Measurements from ENCODE around the gene ALDH3A2. TPM values are rescaled to one million over a fixed set of nuclear protein-coding genes. Genes with fewer than 3 reads are reported as not detected.

The ALDH3A2 gene
- total RNA-seq, 4 donors from 2014 or later = 92.1 to 143 (median 111) TPM

- no peak for TF ChIP-seq CTCF (IDR thresholded peaks at IDR 0.05)
- ATAC-seq (ENCODE audit: low FRiP score) (no peak), DNase-seq (ENCODE audit: low spot score) (no peak)
Measured at GRCh38 chr17:19719355-19720209, 71.0 kb downstream of the ALDH3A2 start.

- DNase-seq (ENCODE audit: low spot score) = no peak
- ATAC-seq (ENCODE audit: low FRiP score) = no peak
- no peak for TF ChIP-seq CTCF (IDR thresholded peaks at IDR 0.05)
Measured at GRCh38 chr17:19720210-19720475, 71.6 kb downstream of the ALDH3A2 start.

GRCh38 chr17:19720631-19721426, 72.3 kb downstream of the ALDH3A2 start:
- no peak for TF ChIP-seq CTCF (IDR thresholded peaks at IDR 0.05)
- DNase-seq (ENCODE audit: low spot score) (no peak), ATAC-seq (ENCODE audit: low FRiP score) (no peak)

- no peak for ATAC-seq (ENCODE audit: low FRiP score)
- no peak for TF ChIP-seq CTCF (IDR thresholded peaks at IDR 0.05)
- DNase-seq (ENCODE audit: low spot score) = no peak
Measured at GRCh38 chr17:19723964-19724363, 75.4 kb downstream of the ALDH3A2 start.

GRCh38 chr17:19724501-19725420, 76.2 kb downstream of the ALDH3A2 start:
- no peak for TF ChIP-seq CTCF (IDR thresholded peaks at IDR 0.05)
- DNase-seq (ENCODE audit: low spot score) (no peak), ATAC-seq (ENCODE audit: low FRiP score) (no peak)

GRCh38 chr17:19725486-19725885, 76.9 kb downstream of the ALDH3A2 start:
- DNase-seq (ENCODE audit: low spot score) (no peak), ATAC-seq (ENCODE audit: low FRiP score) (no peak)
- TF ChIP-seq CTCF (IDR thresholded peaks at IDR 0.05) = no peak
